C1 segment of cervical spinal cord (tissue), 14 donors: ENCODE measurements around the gene SRGAP2C.
"Not testable (repeated sequence)": the region's sequence is repeated elsewhere in the genome, so short reads cannot be mapped to it uniquely, and the experiment has no call there.

Experiments used
- DNase-seq, 14 donors: peaks; one replicate each; lab custom pipeline; 2025; lab: John Stamatoyannopoulos, UW

The SRGAP2C gene

GRCh38 chr1:121186191-121186590, 1.4 kb downstream of the SRGAP2C start:
- DNase-seq = not testable (repeated sequence)

GRCh38 chr1:121187914-121188313, 3.1 kb downstream of the SRGAP2C start:
- not testable (repeated sequence) for DNase-seq

- DNase-seq = not testable (repeated sequence)
Measured at GRCh38 chr1:121192512-121192911, 7.7 kb downstream of the SRGAP2C start.

- DNase-seq = not testable (repeated sequence)
Measured at GRCh38 chr1:121197095-121197882, 12.5 kb downstream of the SRGAP2C start.

- not testable (repeated sequence) for DNase-seq
Measured at GRCh38 chr1:121199763-121200162, 15.0 kb downstream of the SRGAP2C start.

- not testable (repeated sequence) for DNase-seq
Measured at GRCh38 chr1:121200232-121200631, 15.5 kb downstream of the SRGAP2C start.

- DNase-seq = not testable (repeated sequence)
Measured at GRCh38 chr1:121200985-121201981, 16.5 kb downstream of the SRGAP2C start.

- DNase-seq = not testable (repeated sequence)
Measured at GRCh38 chr1:121202986-121203385, 18.2 kb downstream of the SRGAP2C start.

GRCh38 chr1:121205786-121206711, 21.3 kb downstream of the SRGAP2C start:
- not testable (repeated sequence) for DNase-seq

GRCh38 chr1:121207328-121207727, 22.6 kb downstream of the SRGAP2C start:
- DNase-seq = not testable (repeated sequence)

- not testable (repeated sequence) for DNase-seq
Measured at GRCh38 chr1:121208375-121208774, 23.6 kb downstream of the SRGAP2C start.

- DNase-seq = not testable (repeated sequence)
Measured at GRCh38 chr1:121210778-121211177, 26.0 kb downstream of the SRGAP2C start.

- not testable (repeated sequence) for DNase-seq
Measured at GRCh38 chr1:121213491-121213890, 28.7 kb downstream of the SRGAP2C start.

- not testable (repeated sequence) for DNase-seq
Measured at GRCh38 chr1:121214544-121215156, 29.9 kb downstream of the SRGAP2C start.

GRCh38 chr1:121215699-121216417, 31.1 kb downstream of the SRGAP2C start:
- DNase-seq = not testable (repeated sequence)

- not testable (repeated sequence) for DNase-seq
Measured at GRCh38 chr1:121216676-121217075, 31.9 kb downstream of the SRGAP2C start.

- not testable (repeated sequence) for DNase-seq
Measured at GRCh38 chr1:121221770-121222169, 37.0 kb downstream of the SRGAP2C start.

- DNase-seq = not testable (repeated sequence)
Measured at GRCh38 chr1:121224714-121225113, 39.9 kb downstream of the SRGAP2C start.

- not testable (repeated sequence) for DNase-seq
Measured at GRCh38 chr1:121226295-121226904, 41.6 kb downstream of the SRGAP2C start.
